ENCODE results near the gene LAD1.

Gene LAD1

DNA sequence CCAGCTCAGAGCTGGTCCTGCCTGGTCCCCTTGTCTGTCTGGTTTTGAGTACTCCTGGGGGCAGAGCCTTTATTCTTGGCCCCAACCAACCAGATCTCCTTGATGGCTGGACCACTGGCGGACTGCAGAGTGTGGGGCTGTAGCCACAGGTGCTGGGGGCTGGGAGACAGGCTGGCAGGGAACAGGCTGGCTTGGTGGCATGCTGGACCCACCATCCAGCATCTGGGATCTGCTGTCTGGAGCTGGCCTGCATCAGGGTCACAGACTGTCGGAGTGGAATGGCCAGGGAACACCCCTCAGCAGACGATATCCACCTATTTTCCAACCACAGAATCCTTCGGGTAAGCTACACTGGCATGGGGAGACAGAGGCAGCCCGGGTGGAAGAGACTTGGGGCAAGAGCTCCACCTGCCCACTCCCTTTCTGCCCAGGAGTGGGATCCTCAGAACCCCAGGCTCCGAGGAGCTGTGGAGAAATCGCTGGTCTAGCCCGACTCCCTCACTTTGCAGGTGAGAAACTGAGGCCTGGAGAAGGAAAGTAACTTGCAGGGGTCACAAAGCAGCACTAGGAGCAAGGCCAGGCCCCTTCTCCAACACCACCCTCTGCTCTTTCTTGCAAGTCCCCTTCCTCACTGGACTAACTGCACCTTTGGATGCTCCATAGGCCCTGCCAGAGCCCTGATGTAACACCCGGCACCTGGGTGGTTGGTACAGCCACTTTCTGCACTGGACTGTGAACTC lies 62.2 kb downstream of the LAD1 start:
- no CpG with 5 or more reads among the region's 9 CpGs for whole genome bisulfite sequencing (ENCODE audit: insufficient coverage, insufficient read length)
- no peaks in the 10 kb centered on the region for H3K27me3 ChIP-seq (ENCODE audit: control insufficient read depth, insufficient read depth, low read length)
- no peak for DNase-seq (ENCODE audit: low read depth, low spot score)

DNA sequence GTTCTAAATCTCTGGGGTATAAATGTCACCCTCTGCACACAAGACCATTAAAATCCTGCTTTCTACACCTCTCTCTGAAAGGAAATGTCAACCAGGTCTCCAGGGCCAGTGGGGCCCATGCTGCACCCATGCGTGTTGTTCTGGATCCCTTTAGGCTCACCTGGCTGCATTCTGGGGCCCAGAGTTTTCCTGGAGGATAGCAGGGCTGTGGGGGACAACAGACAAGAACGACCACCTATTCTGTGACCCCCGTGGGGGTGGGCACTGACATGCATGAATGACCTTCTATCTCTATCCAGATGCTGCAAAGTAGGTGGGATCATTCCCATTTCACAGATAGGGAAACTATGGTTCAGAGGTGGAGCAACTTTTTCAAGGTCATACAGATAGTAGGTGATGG lies 63.2 kb downstream of the LAD1 start:
- no peaks in the 10 kb centered on the region for H3K27me3 ChIP-seq (ENCODE audit: control insufficient read depth, insufficient read depth, low read length)
- WGBS (ENCODE audit: insufficient coverage, insufficient read length), result no CpG with 5 or more reads among the region's 3 CpGs
- no peak overlapping the region for H3K27ac ChIP-seq (ENCODE audit: low read length)

More for the DNA sequence above, 62.2 kb downstream of the LAD1 start:
- Histone ChIP-seq H3K36me3 (ENCODE audit: control insufficient read depth, insufficient read depth, low read length) (no peaks in the 10 kb centered on the region), H3K4me1 (ENCODE audit: control insufficient read depth, insufficient read depth, low read length) (no peaks in the 10 kb centered on the region), H3K4me3 (ENCODE audit: low read length) (no peak overlapping the region), H3K9me3 (ENCODE audit: control insufficient read depth, insufficient read depth, low read length) (no peaks in the 10 kb centered on the region), H3K27ac (ENCODE audit: low read length) (no peak overlapping the region)

DNA sequence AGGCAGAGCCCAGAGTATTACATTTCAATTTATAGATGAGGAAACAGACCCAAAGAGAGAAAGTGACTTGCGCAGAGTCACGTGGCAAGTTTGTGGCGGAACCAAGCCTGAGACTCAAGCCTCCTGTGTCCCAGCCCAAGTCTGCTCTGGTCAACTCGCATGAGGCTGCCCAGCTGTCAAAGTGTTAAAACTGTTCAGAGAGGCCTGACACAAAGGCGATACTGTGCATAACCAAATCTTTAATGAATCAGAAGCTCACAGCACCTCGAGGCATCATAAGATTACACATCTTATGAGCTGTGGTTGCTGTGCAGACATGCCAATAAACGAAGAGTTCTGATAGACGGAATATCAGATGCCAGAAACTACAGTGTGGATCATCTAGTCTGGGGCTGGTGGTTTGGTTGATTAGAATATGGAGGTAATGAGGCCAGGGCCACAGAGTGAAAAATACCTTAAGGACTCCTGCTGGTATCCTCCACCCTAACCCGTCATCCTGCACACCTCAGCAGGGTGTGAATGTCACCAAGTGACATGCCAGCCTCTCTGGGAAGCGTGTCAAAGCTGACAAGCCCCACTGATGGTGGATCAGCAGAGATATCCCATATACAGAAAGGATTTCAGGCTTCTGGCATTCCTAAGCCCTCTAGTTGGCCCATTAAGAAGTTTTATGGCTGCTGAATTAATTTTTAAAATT lies 63.8 kb downstream of the LAD1 start:
- Histone ChIP-seq H3K27me3 (ENCODE audit: control insufficient read depth, insufficient read depth, low read length) (no peaks in the 10 kb centered on the region), H3K36me3 (ENCODE audit: control insufficient read depth, insufficient read depth, low read length) (no peaks in the 10 kb centered on the region), H3K27ac (ENCODE audit: low read length) (no peak overlapping the region), H3K4me1 (ENCODE audit: control insufficient read depth, insufficient read depth, low read length) (no peaks in the 10 kb centered on the region), H3K4me3 (ENCODE audit: low read length) (no peak overlapping the region), H3K9me3 (ENCODE audit: control insufficient read depth, insufficient read depth, low read length) (no peaks in the 10 kb centered on the region)
- WGBS (ENCODE audit: insufficient coverage, insufficient read length), result no CpG with 5 or more reads among the region's 10 CpGs
- DNase-seq (ENCODE audit: low read depth, low spot score), result no peak

More for the DNA sequence above, 63.2 kb downstream of the LAD1 start:
- Histone ChIP-seq H3K36me3 (ENCODE audit: control insufficient read depth, insufficient read depth, low read length) (no peaks in the 10 kb centered on the region), H3K4me1 (ENCODE audit: control insufficient read depth, insufficient read depth, low read length) (no peaks in the 10 kb centered on the region), H3K9me3 (ENCODE audit: control insufficient read depth, insufficient read depth, low read length) (no peaks in the 10 kb centered on the region), H3K4me3 (ENCODE audit: low read length) (no peak overlapping the region)
- no peak for DNase-seq (ENCODE audit: low read depth, low spot score)

DNA sequence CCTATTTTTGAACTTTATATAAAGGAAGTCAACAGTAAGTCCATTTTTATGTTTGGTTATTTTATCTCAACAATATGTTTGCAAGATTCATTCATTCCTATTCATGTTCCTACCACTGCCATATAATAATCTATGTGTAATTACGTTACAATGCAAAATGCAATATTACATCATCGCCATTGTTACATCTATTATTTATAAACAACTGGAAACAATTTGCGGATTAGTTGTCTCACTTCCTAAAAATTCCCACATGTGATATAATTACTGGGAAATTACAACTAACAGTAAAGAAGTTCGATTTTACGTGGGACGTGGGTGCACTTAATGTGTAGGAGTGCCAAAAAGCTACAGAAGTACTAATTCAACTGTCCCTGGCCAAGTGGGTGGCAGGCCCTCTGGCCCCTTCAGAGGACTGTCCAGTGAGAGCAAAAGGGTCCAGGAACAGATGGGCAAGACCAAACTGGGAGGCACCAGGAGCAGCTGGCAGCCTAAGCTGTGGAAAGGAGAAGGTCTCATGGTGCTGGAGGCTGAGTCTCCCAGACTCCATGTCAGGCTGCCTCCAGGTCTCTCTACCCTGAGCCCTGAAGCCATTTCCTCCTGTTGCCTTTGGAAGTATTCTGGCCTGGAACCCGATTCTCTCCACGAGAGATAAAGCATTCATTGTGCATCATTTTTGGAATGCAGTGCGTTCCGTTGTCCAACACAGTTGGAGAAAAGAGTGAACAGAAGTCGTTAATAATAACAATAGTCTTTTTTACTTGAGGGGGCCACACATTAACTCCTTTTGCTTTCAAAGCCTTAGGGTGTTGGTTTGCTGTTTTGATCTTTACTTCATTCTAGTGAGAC lies 64.6 kb downstream of the LAD1 start:
- no peaks in the 10 kb centered on the region for H3K4me1 ChIP-seq (ENCODE audit: control insufficient read depth, insufficient read depth, low read length)
- WGBS (ENCODE audit: insufficient coverage, insufficient read length), result no CpG with 5 or more reads among the region's 11 CpGs
- no peaks in the 10 kb centered on the region for H3K9me3 ChIP-seq (ENCODE audit: control insufficient read depth, insufficient read depth, low read length)
- DNase-seq (ENCODE audit: low read depth, low spot score), result no peak
- no peaks in the 10 kb centered on the region for H3K27me3 ChIP-seq (ENCODE audit: control insufficient read depth, insufficient read depth, low read length)
- no peak overlapping the region for H3K27ac ChIP-seq (ENCODE audit: low read length)
- H3K36me3 ChIP-seq (ENCODE audit: control insufficient read depth, insufficient read depth, low read length), result no peaks in the 10 kb centered on the region
- H3K4me3 ChIP-seq (ENCODE audit: low read length), result no peak overlapping the region

DNA sequence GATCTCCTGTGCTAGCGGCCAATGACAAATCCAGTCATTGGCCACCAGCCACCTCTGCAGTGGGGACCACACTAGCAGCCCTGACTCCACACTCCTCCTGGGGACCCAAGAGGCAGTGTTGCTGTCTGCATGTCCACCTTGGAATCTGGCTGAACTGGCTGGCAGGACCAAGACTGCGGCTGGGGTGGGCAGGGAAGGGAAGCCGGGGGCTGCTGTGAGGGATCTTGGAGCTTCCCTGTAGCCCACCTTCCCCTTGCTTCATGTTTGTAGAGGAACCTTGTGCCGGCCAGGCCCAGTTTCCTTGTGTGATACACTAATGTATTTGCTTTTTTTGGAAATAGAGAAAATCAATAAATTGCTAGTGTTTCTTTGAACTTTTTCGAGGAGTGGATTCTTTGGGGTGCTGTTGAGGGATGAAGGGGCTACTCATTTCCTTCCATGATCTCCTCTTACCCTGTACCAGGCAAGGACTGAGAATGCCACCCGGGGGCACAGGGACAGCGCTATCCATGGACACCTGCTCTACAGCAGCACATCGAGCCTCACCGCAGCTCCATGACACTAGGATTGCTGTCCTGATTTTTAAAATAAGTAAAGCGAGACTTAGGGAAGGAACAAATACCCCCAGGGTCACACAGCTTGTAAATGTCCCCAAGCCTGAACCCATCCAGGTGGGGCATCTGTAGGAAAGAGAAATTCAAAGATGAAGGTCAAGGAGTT lies 66.3 kb downstream of the LAD1 start:
- H3K27ac ChIP-seq (ENCODE audit: low read length), result no peak overlapping the region
- no peaks in the 10 kb centered on the region for H3K4me1 ChIP-seq (ENCODE audit: control insufficient read depth, insufficient read depth, low read length)
- no peak for DNase-seq (ENCODE audit: low read depth, low spot score)
- H3K27me3 ChIP-seq (ENCODE audit: control insufficient read depth, insufficient read depth, low read length), result no peaks in the 10 kb centered on the region
- no peaks in the 10 kb centered on the region for H3K9me3 ChIP-seq (ENCODE audit: control insufficient read depth, insufficient read depth, low read length)
- H3K36me3 ChIP-seq (ENCODE audit: control insufficient read depth, insufficient read depth, low read length), result no peaks in the 10 kb centered on the region
- H3K4me3 ChIP-seq (ENCODE audit: low read length), result no peak overlapping the region
- no CpG with 5 or more reads among the region's 10 CpGs for WGBS (ENCODE audit: insufficient coverage, insufficient read length)

DNA sequence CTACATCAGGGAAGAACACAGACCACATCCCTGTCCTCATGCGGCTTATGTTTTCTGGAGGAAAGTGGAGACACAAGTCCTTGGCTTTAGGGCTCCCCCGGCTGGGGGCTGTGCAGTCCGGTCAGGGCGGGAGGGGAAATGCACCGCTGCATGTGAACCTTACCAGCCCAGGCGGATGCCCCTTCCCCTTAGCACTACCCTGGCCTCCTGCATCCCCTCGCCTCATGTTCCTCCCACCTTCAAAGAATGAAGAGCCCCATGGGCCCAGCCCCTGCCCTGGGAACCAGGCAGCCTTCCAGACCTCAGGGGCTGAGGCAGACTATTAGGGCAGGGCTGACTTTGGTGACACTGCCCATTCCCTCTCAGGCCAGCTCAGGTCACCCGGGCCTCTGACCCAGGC lies 67.1 kb downstream of the LAD1 start:
- no peak overlapping the region for H3K4me3 ChIP-seq (ENCODE audit: low read length)
- DNase-seq (ENCODE audit: low read depth, low spot score), result no peak
- no peak overlapping the region for H3K27ac ChIP-seq (ENCODE audit: low read length)
- H3K27me3 ChIP-seq (ENCODE audit: control insufficient read depth, insufficient read depth, low read length), result no peaks in the 10 kb centered on the region
- no peaks in the 10 kb centered on the region for H3K36me3 ChIP-seq (ENCODE audit: control insufficient read depth, insufficient read depth, low read length)
- no CpG with 5 or more reads among the region's 8 CpGs for WGBS (ENCODE audit: insufficient coverage, insufficient read length)
- H3K9me3 ChIP-seq (ENCODE audit: control insufficient read depth, insufficient read depth, low read length), result no peaks in the 10 kb centered on the region
- no peaks in the 10 kb centered on the region for H3K4me1 ChIP-seq (ENCODE audit: control insufficient read depth, insufficient read depth, low read length)

DNA sequence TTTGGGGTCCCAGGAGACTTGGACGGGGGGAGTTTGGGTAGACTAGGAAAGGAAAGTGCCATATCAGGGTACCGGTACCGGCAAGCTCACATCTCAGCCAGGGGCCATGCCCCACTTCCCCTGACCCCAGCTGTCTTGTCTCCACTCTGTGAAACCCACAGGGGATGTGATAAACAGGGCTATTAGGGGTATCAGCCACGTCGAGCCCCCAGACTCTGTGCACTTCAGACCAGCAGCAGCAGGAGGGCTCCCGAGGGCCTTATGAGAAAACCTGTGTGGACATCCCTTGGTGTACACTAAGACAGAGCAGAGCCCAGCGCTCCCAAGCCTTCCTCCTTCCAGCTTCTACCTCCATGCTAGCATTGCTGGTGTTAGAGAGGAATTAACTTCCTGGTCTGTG lies 68.0 kb downstream of the LAD1 start:
- WGBS (ENCODE audit: insufficient coverage, insufficient read length), result no CpG with 5 or more reads among the region's 7 CpGs
- no peaks in the 10 kb centered on the region for H3K27me3 ChIP-seq (ENCODE audit: control insufficient read depth, insufficient read depth, low read length)
- H3K27ac ChIP-seq (ENCODE audit: low read length), result no peak overlapping the region

More for the DNA sequence above, 68.0 kb downstream of the LAD1 start:
- no peaks in the 10 kb centered on the region for H3K4me1 ChIP-seq (ENCODE audit: control insufficient read depth, insufficient read depth, low read length)
- no peak for DNase-seq (ENCODE audit: low read depth, low spot score)
- H3K4me3 ChIP-seq (ENCODE audit: low read length), result no peak overlapping the region
- H3K36me3 ChIP-seq (ENCODE audit: control insufficient read depth, insufficient read depth, low read length), result no peaks in the 10 kb centered on the region
- H3K9me3 ChIP-seq (ENCODE audit: control insufficient read depth, insufficient read depth, low read length), result no peaks in the 10 kb centered on the region
